ENCODE results near the gene DYNC1I1.

DYNC1I1 gene

DNA sequence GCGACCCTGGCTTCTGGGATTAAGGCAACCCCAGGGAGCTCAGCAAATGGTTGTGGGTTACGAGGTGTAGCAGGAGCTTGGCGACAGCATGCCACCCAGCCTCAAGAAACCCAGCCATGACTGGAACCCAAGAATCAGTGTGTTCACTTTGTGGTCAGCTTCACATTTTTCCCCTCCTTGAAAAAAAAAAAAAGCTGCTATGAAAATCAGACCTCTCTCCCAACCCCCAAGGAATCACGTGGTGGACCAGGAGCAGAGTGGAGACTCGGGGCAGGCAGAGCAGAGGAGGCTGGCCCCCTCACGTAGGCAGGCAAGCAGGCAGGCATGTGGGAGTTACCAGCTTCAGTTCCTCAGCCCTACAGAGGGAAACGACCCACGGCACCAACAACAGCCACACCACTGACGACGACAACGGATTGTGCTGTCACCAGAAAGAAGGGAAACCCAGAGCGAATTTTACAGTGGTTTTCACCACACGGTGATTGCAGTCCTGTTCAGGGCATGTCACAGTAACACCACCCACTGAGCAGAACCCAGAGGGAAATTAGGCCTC, 346.2 kb downstream of the DYNC1I1 start:
- WGBS, 2 donors (ENCODE audit: extremely low coverage in 2 of 2, insufficient read length in 2 of 2, insufficient replicate concordance in 1 of 2): no CpG with 5 or more reads among the region's 13 CpGs
- peak overlapping the region; percentile 83 for H3K14ac ChIP-seq (ENCODE audit: low read length)
- H3K4ac ChIP-seq (ENCODE audit: low read length): no peak overlapping the region
- H3K36me3 ChIP-seq (replicated peaks in 1 of 2; ENCODE audit: control insufficient read depth in 2 of 2, insufficient read depth in 2 of 2, low read length in 2 of 2): peaks cover 4 to 29% of the 10 kb centered on the region in 2 donors
- peak overlapping the region; percentile 81 for H3K18ac ChIP-seq (ENCODE audit: low read length)
- no peak overlapping the region for H4K91ac ChIP-seq (ENCODE audit: low read depth, low read length, poor library complexity)
- H2AFZ ChIP-seq (ENCODE audit: low read length): no peak overlapping the region
- H3K9me3 ChIP-seq (replicated peaks in 1 of 2; ENCODE audit: control insufficient read depth in 2 of 2, insufficient read depth in 1 of 2, low read depth in 1 of 2, low read length in 2 of 2): no peaks in the 10 kb centered on the region
- no peaks in the 10 kb centered on the region for H3K79me1 ChIP-seq (ENCODE audit: low read depth, low read length)
- no peak overlapping the region for H2BK5ac ChIP-seq (ENCODE audit: low read length)
- no peak overlapping the region for H3K4me2 ChIP-seq (ENCODE audit: insufficient read depth, low read length, poor library complexity, severe bottlenecking)
- H3K23ac ChIP-seq (ENCODE audit: low read depth, low read length, poor library complexity): no peak overlapping the region
- peak overlapping the region; percentile 98 for H4K8ac ChIP-seq (ENCODE audit: low read depth, low read length)
- H2AK5ac ChIP-seq (ENCODE audit: low read depth, low read length): no peak overlapping the region
- H3K4me3 ChIP-seq (ENCODE audit: low read length in 2 of 2): no peak overlapping the region
- no peak for DNase-seq (ENCODE audit: low spot score)
- H3K27ac ChIP-seq (replicated peaks; ENCODE audit: low read length): no peak overlapping the region
- H3K9ac ChIP-seq (ENCODE audit: low read depth, low read length, poor library complexity): no peak overlapping the region
- H2BK15ac ChIP-seq (ENCODE audit: low read length): peak overlapping the region; percentile 20
- peaks cover 5 to 7% of the 10 kb centered on the region in 2 donors for H3K4me1 ChIP-seq (ENCODE audit: control insufficient read depth in 2 of 2, insufficient read depth in 1 of 2, low read depth in 1 of 2, low read length in 2 of 2)
- H2BK120ac ChIP-seq (ENCODE audit: low read depth, low read length): peak overlapping the region; percentile 49
- no peaks in the 10 kb centered on the region for H3K27me3 ChIP-seq (ENCODE audit: control insufficient read depth in 3 of 3, insufficient read depth in 3 of 3, low read depth in 1 of 3, low read length in 3 of 3)
- no peak overlapping the region for H2BK12ac ChIP-seq (ENCODE audit: low read length)

DNA sequence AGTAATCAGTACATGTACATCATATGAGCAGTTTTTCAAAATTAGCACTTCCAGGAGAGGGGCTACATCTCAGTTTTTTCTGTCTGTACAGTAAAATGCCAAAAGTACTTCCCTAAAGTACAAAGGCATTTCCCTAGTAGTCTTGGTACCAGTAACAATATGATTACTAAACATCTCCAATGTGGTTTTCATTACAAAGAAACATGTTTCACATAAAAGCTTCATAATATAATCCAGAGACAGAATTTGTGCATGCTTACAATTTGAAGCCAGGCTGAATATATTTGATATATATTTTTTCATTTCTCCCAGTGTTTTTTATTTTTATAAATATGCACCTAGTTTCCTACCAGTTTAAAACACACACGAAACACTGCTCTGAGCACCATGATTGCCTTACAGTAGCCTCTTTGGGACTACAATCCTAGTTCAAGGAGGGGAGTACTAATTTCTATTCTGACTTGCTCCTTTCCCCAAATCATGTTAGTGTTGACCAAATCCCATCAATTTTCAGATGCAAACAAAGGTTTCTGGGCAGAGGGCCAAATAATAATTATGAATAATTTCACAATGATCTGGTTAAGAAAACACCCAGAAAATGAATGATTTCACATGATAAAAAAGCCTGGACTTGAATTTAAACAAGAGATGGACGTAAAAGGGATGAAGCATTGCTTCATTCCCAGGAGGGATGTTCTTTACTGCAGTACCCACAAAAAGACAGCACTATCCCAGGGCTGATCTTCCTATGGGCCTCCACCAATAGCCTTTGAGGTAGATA, 348.3 kb downstream of the DYNC1I1 start:
- Histone ChIP-seq H3K23ac (ENCODE audit: low read depth, low read length, poor library complexity) (no peak overlapping the region), H3K9me3 (replicated peaks in 1 of 2; ENCODE audit: control insufficient read depth in 2 of 2, insufficient read depth in 1 of 2, low read depth in 1 of 2, low read length in 2 of 2) (no peaks in the 10 kb centered on the region), H3K9ac (ENCODE audit: low read depth, low read length, poor library complexity) (no peak overlapping the region), H3K4ac (ENCODE audit: low read length) (no peak overlapping the region), H2AFZ (ENCODE audit: low read length) (no peak overlapping the region), H3K27ac (replicated peaks; ENCODE audit: low read length) (no peak overlapping the region), H4K91ac (ENCODE audit: low read depth, low read length, poor library complexity) (no peak overlapping the region), H3K79me1 (ENCODE audit: low read depth, low read length) (no peaks in the 10 kb centered on the region), H3K4me3 (ENCODE audit: low read length in 2 of 2) (no peak overlapping the region), H3K14ac (ENCODE audit: low read length) (no peak overlapping the region), H4K8ac (ENCODE audit: low read depth, low read length) (no peak overlapping the region), H2AK5ac (ENCODE audit: low read depth, low read length) (no peak overlapping the region), H3K18ac (ENCODE audit: low read length) (no peak overlapping the region), H3K4me1 (ENCODE audit: control insufficient read depth in 2 of 2, insufficient read depth in 1 of 2, low read depth in 1 of 2, low read length in 2 of 2) (peaks cover 5 to 7% of the 10 kb centered on the region in 2 donors), H3K4me2 (ENCODE audit: insufficient read depth, low read length, poor library complexity, severe bottlenecking) (no peak overlapping the region), H2BK120ac (ENCODE audit: low read depth, low read length) (no peak overlapping the region), H2BK5ac (ENCODE audit: low read length) (no peak overlapping the region), H2BK12ac (ENCODE audit: low read length) (no peak overlapping the region), H3K36me3 (replicated peaks in 1 of 2; ENCODE audit: control insufficient read depth in 2 of 2, insufficient read depth in 2 of 2, low read length in 2 of 2) (peaks cover 4 to 31% of the 10 kb centered on the region in 2 donors), H2BK15ac (ENCODE audit: low read length) (no peak overlapping the region), H3K27me3 (ENCODE audit: control insufficient read depth in 3 of 3, insufficient read depth in 3 of 3, low read depth in 1 of 3, low read length in 3 of 3) (no peaks in the 10 kb centered on the region)
- DNase-seq (ENCODE audit: low spot score): no peak
- WGBS, 2 donors (ENCODE audit: extremely low coverage in 2 of 2, insufficient read length in 2 of 2, insufficient replicate concordance in 1 of 2): no CpG with 5 or more reads among the region's 2 CpGs

DNA sequence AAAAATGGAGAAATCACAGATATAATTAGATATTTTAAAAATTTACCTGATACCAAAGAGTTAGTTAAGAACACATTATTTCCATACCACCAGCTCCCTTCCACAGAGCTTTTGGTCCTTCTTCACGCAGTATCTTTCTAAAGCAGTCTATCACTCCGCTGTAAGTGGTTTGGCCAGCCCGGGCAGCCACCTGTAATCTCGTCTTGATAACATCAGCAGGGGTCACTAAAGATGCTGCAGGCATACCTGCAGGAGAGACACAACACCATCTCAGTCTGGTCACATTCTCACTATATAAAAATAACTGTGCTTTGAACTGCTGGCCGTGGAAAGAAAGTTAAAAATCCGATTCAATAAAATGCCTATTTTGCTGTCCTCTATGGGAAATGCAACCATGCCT, 349.4 kb downstream of the DYNC1I1 start:
- Histone ChIP-seq H3K4me2 (ENCODE audit: insufficient read depth, low read length, poor library complexity, severe bottlenecking) (no peak overlapping the region), H3K36me3 (replicated peaks in 1 of 2; ENCODE audit: control insufficient read depth in 2 of 2, insufficient read depth in 2 of 2, low read length in 2 of 2) (peaks cover 4 to 35% of the 10 kb centered on the region in 2 donors), H3K4ac (ENCODE audit: low read length) (no peak overlapping the region), H3K4me3 (ENCODE audit: low read length in 2 of 2) (no peak overlapping the region), H3K18ac (ENCODE audit: low read length) (no peak overlapping the region), H2AK5ac (ENCODE audit: low read depth, low read length) (no peak overlapping the region), H3K14ac (ENCODE audit: low read length) (no peak overlapping the region), H2BK5ac (ENCODE audit: low read length) (no peak overlapping the region), H2BK12ac (ENCODE audit: low read length) (no peak overlapping the region), H3K4me1 (ENCODE audit: control insufficient read depth in 2 of 2, insufficient read depth in 1 of 2, low read depth in 1 of 2, low read length in 2 of 2) (peaks cover 5 to 8% of the 10 kb centered on the region in 2 donors), H2BK120ac (ENCODE audit: low read depth, low read length) (no peak overlapping the region), H2AFZ (ENCODE audit: low read length) (no peak overlapping the region), H3K27ac (replicated peaks; ENCODE audit: low read length) (no peak overlapping the region), H3K9ac (ENCODE audit: low read depth, low read length, poor library complexity) (no peak overlapping the region), H4K91ac (ENCODE audit: low read depth, low read length, poor library complexity) (no peak overlapping the region), H2BK15ac (ENCODE audit: low read length) (no peak overlapping the region), H3K79me1 (ENCODE audit: low read depth, low read length) (no peaks in the 10 kb centered on the region), H3K23ac (ENCODE audit: low read depth, low read length, poor library complexity) (no peak overlapping the region), H3K9me3 (replicated peaks in 1 of 2; ENCODE audit: control insufficient read depth in 2 of 2, insufficient read depth in 1 of 2, low read depth in 1 of 2, low read length in 2 of 2) (no peaks in the 10 kb centered on the region), H3K27me3 (ENCODE audit: control insufficient read depth in 3 of 3, insufficient read depth in 3 of 3, low read depth in 1 of 3, low read length in 3 of 3) (no peaks in the 10 kb centered on the region), H4K8ac (ENCODE audit: low read depth, low read length) (no peak overlapping the region)
- DNase-seq (ENCODE audit: low spot score): no peak
- WGBS, 2 donors (ENCODE audit: extremely low coverage in 2 of 2, insufficient read length in 2 of 2, insufficient replicate concordance in 1 of 2): no CpG with 5 or more reads among the region's 6 CpGs

DNA sequence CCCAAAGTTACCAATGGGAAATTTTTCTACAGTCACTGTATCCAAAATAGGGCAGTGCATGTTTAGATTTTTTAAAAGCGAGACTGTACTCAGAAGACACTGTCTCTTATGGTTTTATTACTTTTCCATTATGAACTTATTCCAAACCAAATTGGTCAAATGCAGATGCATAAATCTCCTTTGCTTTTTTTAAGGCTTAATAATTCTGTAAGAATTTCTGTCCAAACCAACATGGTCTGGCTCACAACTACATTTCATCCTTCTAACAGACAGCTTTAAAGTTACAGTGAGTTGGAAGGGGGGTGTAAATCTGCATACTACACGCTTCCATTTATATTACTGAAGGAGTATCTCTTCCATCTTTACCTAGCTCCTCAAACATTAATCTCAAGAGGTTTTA, 350.4 kb downstream of the DYNC1I1 start:
- Histone ChIP-seq H3K27ac (replicated peaks; ENCODE audit: low read length) (no peak overlapping the region), H3K23ac (ENCODE audit: low read depth, low read length, poor library complexity) (no peak overlapping the region), H3K4ac (ENCODE audit: low read length) (no peak overlapping the region), H2BK5ac (ENCODE audit: low read length) (no peak overlapping the region), H3K18ac (ENCODE audit: low read length) (no peak overlapping the region), H3K9ac (ENCODE audit: low read depth, low read length, poor library complexity) (no peak overlapping the region), H3K9me3 (replicated peaks in 1 of 2; ENCODE audit: control insufficient read depth in 2 of 2, insufficient read depth in 1 of 2, low read depth in 1 of 2, low read length in 2 of 2) (no peaks in the 10 kb centered on the region), H2BK120ac (ENCODE audit: low read depth, low read length) (no peak overlapping the region), H2AK5ac (ENCODE audit: low read depth, low read length) (no peak overlapping the region), H3K4me2 (ENCODE audit: insufficient read depth, low read length, poor library complexity, severe bottlenecking) (no peak overlapping the region), H3K79me1 (ENCODE audit: low read depth, low read length) (no peaks in the 10 kb centered on the region), H3K36me3 (replicated peaks in 1 of 2; ENCODE audit: control insufficient read depth in 2 of 2, insufficient read depth in 2 of 2, low read length in 2 of 2) (peaks cover 4 to 35% of the 10 kb centered on the region in 2 donors), H2BK12ac (ENCODE audit: low read length) (no peak overlapping the region), H4K91ac (ENCODE audit: low read depth, low read length, poor library complexity) (no peak overlapping the region), H3K4me3 (ENCODE audit: low read length in 2 of 2) (no peak overlapping the region), H3K4me1 (ENCODE audit: control insufficient read depth in 2 of 2, insufficient read depth in 1 of 2, low read depth in 1 of 2, low read length in 2 of 2) (peaks cover 5 to 8% of the 10 kb centered on the region in 2 donors), H2BK15ac (ENCODE audit: low read length) (no peak overlapping the region), H3K14ac (ENCODE audit: low read length) (no peak overlapping the region), H2AFZ (ENCODE audit: low read length) (no peak overlapping the region), H4K8ac (ENCODE audit: low read depth, low read length) (no peak overlapping the region), H3K27me3 (ENCODE audit: control insufficient read depth in 3 of 3, insufficient read depth in 3 of 3, low read depth in 1 of 3, low read length in 3 of 3) (no peaks in the 10 kb centered on the region)
- WGBS, 2 donors (ENCODE audit: extremely low coverage in 2 of 2, insufficient read length in 2 of 2, insufficient replicate concordance in 1 of 2): no CpG with 5 or more reads among the region's 2 CpGs
- no peak for DNase-seq (ENCODE audit: low spot score)
